DOHH2 (cell line): Measurements from ENCODE around the gene TIMM50.
"Not testable (repeated sequence)": the region's sequence is repeated elsewhere in the genome, so short reads cannot be mapped to it uniquely, and the experiment has no call there.

Source experiments
- H3F3A ChIP-seq: fragments of 200-600 bp; sonication (generic), shearing (Covaris generic); 2 replicates; pipeline ENCODE4 v1.6.0; 2016; ENCODE audit warnings: antibody characterized with exemption, mild to moderate bottlenecking; ENCODE audit not compliant: control insufficient read depth, insufficient read depth
- H3K27ac ChIP-seq: fragments of 200-600 bp; sonication (generic); 2 replicates; pipeline ENCODE4 v1.5.1; 2014; ENCODE audit warnings: low read depth, mild to moderate bottlenecking, low read length, moderate library complexity
- H3K27me3 ChIP-seq: fragments of 200-600 bp; sonication (generic); 2 replicates; pipeline ENCODE4 v1.6.1; 2014; ENCODE audit warnings: mild to moderate bottlenecking, low read length, mixed read lengths; ENCODE audit not compliant: control insufficient read depth
- H3K36me3 ChIP-seq: fragments of 200-600 bp; sonication (generic); 2 replicates; pipeline ENCODE4 v1.6.1; 2014; ENCODE audit warnings: mild to moderate bottlenecking, low read length, moderate library complexity, mixed read lengths; ENCODE audit not compliant: control insufficient read depth
- H3K4me1 ChIP-seq: fragments of 200-600 bp; sonication (generic); 2 replicates; pipeline ENCODE4 v1.6.1; 2014; ENCODE audit warnings: mild to moderate bottlenecking, low read length, mixed read lengths; ENCODE audit not compliant: control insufficient read depth
- H3K4me2 ChIP-seq: fragments of 200-600 bp; sonication (generic); 2 replicates; pipeline ENCODE4 v1.6.0; 2014; ENCODE audit warnings: mild to moderate bottlenecking, low read length, moderate library complexity
- H3K4me3 ChIP-seq: fragments of 200-600 bp; sonication (generic); 2 replicates; pipeline ENCODE4 v1.5.1; 2014; ENCODE audit warnings: mild to moderate bottlenecking, low read length, mixed read lengths
- H3K79me2 ChIP-seq: fragments of 200-600 bp; sonication (generic); 2 replicates; pipeline ENCODE4 v1.6.1; 2014; ENCODE audit warnings: mild to moderate bottlenecking, low read length, mixed read lengths; ENCODE audit not compliant: control insufficient read depth
- H3K9me2 ChIP-seq: fragments of 200-600 bp; sonication (generic); replicated peaks from 2 replicates; pipeline ENCODE4 v1.6.1; 2014; ENCODE audit warnings: mild to moderate bottlenecking, low read length, mixed read lengths; ENCODE audit not compliant: control insufficient read depth
- H3K9me3 ChIP-seq: fragments of 200-600 bp; sonication (generic); 2 replicates; pipeline ENCODE4 v1.6.1; 2014; ENCODE audit warnings: antibody characterized with exemption, low read length, mixed read lengths; ENCODE audit not compliant: control insufficient read depth, insufficient read depth
- H4K20me1 ChIP-seq: fragments of 200-600 bp; sonication (generic); 2 replicates; pipeline ENCODE4 v1.6.0; 2014; ENCODE audit warnings: low read depth, mild to moderate bottlenecking, antibody characterized with exemption, low read length, moderate library complexity; ENCODE audit not compliant: control insufficient read depth, insufficient read depth
- EZH2phosphoT487 ChIP-seq: fragments of 200-600 bp; sonication (generic); IDR thresholded peaks from 2 replicates; pipeline ENCODE4 v1.6.1; 2017; ENCODE audit warnings: borderline replicate concordance, mild to moderate bottlenecking, antibody characterized with exemption, low read length, moderate library complexity, mixed read lengths
- TF ChIP-seq, protein P1 (sequence below): fragments of 200-600 bp; sonication (generic); IDR thresholded peaks from one replicate; pipeline ENCODE4 v1.5.1; 2014; ENCODE audit warnings: antibody characterized with exemption, mild to moderate bottlenecking, low read depth, low read length; ENCODE audit not compliant: poor library complexity, severe bottlenecking

TIMM50 gene

DNA sequence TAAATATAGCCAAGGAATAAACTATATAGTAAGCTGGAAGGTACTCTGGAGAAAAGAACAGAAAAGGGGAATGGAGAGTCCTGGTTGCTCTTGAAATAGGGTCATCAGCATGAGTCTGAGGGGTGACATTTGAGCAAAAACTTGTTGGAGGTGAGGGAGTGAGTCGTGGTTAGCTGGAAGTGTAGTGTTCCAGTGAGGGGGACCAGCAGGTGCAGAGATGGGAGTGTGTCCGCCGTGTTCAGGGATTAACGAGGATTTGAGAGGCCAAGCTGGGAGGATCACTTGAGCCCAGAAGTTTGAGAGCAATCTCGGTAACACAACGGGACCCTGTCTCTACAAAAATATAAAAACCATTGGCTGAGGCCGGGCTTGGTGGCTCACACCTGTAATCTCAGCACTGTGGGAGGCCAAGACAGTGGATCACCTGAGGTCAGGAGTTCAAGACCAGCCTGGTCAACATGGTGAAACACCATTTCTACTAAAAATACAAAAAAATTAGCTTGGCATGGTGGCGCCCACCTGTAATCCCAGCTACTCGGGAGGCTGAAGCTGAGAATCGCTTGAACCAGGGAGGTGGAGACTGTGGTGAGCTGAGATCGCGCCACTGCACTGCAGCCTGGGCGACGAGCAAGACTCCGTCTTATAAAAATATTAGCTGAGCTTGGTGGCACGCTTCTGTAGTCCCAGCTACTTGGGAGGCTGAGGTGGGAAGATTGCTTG, 34.1 kb upstream of the TIMM50 start:
- H4K20me1 ChIP-seq, result 0 out of 2 replicates have a peak, but pooled peaks cover 7% of the 10 kb centered on the region
- no peaks in the 10 kb centered on the region for H3K27me3 ChIP-seq
- no peaks in the 10 kb centered on the region for H3K9me2 ChIP-seq
- peaks cover 9% of the 10 kb centered on the region for H3F3A ChIP-seq
- H3K9me3 ChIP-seq, result no peaks in the 10 kb centered on the region
- H3K4me3 ChIP-seq, result peak overlapping the region; percentile 100
- peaks cover 53% of the 10 kb centered on the region for H3K4me1 ChIP-seq
- peaks cover 74% of the 10 kb centered on the region for H3K79me2 ChIP-seq
- peak overlapping the region; percentile 86 for H3K27ac ChIP-seq
- H3K4me2 ChIP-seq, result peak overlapping the region; percentile 77
- H3K36me3 ChIP-seq, result peaks cover 59% of the 10 kb centered on the region
- TF ChIP-seq EZH2phosphoT487, result no peak
- TF ChIP-seq, protein P1, sequence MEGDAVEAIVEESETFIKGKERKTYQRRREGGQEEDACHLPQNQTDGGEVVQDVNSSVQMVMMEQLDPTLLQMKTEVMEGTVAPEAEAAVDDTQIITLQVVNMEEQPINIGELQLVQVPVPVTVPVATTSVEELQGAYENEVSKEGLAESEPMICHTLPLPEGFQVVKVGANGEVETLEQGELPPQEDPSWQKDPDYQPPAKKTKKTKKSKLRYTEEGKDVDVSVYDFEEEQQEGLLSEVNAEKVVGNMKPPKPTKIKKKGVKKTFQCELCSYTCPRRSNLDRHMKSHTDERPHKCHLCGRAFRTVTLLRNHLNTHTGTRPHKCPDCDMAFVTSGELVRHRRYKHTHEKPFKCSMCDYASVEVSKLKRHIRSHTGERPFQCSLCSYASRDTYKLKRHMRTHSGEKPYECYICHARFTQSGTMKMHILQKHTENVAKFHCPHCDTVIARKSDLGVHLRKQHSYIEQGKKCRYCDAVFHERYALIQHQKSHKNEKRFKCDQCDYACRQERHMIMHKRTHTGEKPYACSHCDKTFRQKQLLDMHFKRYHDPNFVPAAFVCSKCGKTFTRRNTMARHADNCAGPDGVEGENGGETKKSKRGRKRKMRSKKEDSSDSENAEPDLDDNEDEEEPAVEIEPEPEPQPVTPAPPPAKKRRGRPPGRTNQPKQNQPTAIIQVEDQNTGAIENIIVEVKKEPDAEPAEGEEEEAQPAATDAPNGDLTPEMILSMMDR, result no peak

DNA sequence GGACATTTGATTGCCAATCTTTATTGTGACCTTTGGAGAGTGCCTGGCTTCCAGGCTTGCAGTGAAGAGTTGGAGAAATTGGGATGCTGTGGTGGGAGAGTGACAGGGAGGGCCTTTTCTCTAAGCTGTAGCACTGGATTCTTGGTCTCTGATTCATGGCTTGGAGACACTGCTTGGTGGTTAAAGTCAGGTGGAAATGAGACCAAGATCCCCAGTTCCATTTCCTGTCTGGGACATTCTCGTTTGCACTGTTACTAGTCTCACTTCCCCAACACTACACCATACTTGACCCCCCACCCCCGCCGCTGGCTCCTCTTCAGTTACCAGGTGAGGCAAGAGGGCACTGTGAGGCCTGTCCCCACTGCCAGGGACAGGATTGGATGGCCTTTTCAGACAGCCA, 32.4 kb upstream of the TIMM50 start:
- Histone ChIP-seq H4K20me1 (0 out of 2 replicates have a peak, but pooled peaks cover 7% of the 10 kb centered on the region), H3K4me3 (peak overlapping the region; percentile 100), H3K4me2 (peak overlapping the region; percentile 77), H3F3A (peaks cover 3% of the 10 kb centered on the region), H3K9me2 (no peaks in the 10 kb centered on the region), H3K36me3 (peaks cover 75% of the 10 kb centered on the region), H3K27me3 (no peaks in the 10 kb centered on the region), H3K27ac (0 out of 2 replicates have a peak overlapping the region, but pooled peaks have one; percentile 21), H3K9me3 (no peaks in the 10 kb centered on the region), H3K79me2 (peaks cover 92% of the 10 kb centered on the region), H3K4me1 (peaks cover 48% of the 10 kb centered on the region)
- TF ChIP-seq, protein P1, result no peak
- no peak for TF ChIP-seq EZH2phosphoT487

DNA sequence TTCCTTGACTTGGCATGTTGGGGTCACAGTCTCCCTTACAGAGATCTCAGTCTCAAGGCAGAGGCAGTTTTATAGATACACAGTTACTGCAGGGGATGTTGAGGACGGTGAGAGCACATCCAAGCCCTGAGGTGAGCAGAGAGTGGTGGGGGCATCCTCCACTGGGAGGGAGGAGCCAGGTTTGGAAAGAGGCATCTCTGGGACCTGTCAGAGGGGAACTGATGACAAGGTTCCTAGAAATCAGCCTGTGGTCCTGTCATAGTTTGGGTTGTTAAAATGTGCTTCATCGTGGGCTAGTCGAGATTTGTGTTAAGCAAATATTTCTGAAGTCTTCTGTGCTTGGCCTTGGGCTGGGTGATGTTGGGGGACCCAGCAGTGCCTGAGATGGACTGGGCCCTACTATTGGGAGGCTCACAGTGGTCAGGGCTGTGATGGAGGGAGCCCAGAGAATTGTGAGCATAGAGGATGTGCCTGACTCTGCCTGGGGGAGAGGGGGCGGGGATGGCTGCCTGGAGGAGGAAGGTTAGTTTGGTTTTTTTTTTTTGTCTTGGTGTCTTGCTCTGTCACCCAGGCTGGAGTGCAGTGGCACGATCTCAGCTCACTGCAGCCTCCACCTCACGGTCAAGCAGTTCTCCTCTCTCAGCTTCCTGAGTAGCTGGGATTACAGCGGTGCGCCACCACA, 31.4 kb upstream of the TIMM50 start:
- Histone ChIP-seq H3K9me2 (no peaks in the 10 kb centered on the region), H3F3A (peaks cover 3% of the 10 kb centered on the region; the same call in 1 of the 2 replicates), H3K27ac (no peak overlapping the region), H3K9me3 (no peaks in the 10 kb centered on the region), H4K20me1 (0 out of 2 replicates have a peak, but pooled peaks cover 7% of the 10 kb centered on the region), H3K79me2 (peaks cover 98% of the 10 kb centered on the region), H3K27me3 (no peaks in the 10 kb centered on the region), H3K36me3 (peaks cover 81% of the 10 kb centered on the region), H3K4me2 (peak overlapping the region; percentile 77), H3K4me1 (peaks cover 45% of the 10 kb centered on the region), H3K4me3 (no peak overlapping the region; the same call in 1 of the 2 replicates)
- TF ChIP-seq, protein P1, result no peak
- no peak for TF ChIP-seq EZH2phosphoT487

DNA sequence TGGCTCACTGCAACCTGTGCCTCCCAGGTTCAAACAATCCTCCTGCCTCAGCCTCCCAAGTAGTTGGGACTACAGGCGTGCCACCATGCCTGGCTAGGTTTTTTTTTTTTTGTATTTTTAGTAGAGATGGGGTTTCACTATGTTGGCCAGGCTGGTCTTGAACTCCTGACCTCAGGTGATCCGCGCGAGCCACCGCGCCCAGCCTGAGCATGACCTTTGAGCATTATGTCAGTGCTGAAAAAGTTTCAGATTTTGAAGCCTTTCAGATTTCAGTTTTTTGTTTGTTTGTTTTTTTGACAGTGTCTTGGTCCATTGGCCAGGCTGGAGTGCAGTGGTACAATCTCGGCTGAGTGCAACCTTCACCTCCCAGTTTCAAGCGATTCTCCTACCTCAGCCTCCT, 29.4 kb upstream of the TIMM50 start:
- not testable (repeated sequence) for H3K4me2 ChIP-seq, H3K9me2 ChIP-seq, H3K9me3 ChIP-seq, H3K27ac ChIP-seq, H4K20me1 ChIP-seq, H3K27me3 ChIP-seq, H3K4me3 ChIP-seq, H3F3A ChIP-seq
- Histone ChIP-seq H3K79me2 (peaks cover 89% of the 10 kb centered on the region), H3K4me1 (peaks cover 44% of the 10 kb centered on the region), H3K36me3 (peaks cover 71% of the 10 kb centered on the region)
